MM.1S (cell line): Measurements from ENCODE around the gene SREBF2.

Experiments
- CTCF ChIP-seq: fragments of 300-600 bp; sonication (generic); IDR thresholded peaks from 2 replicates; pipeline ENCODE4 v1.5.1; 2016; ENCODE audit warnings: antibody characterized with exemption, low read length, mixed read lengths
- EZH2 ChIP-seq: fragments of 300-600 bp; sonication (generic); optimal IDR thresholded peaks from 2 replicates; pipeline ENCODE3; 2017; ENCODE audit warnings: low read depth, mild to moderate bottlenecking, antibody characterized with exemption, low read length, mixed read lengths

GRCh38 chr22:41911001-41911611 lies 78.2 kb downstream of the SREBF2 start:
- no peak for TF ChIP-seq CTCF
- peak; percentile 28 for TF ChIP-seq EZH2
